PC-3 (cell line): ENCODE data around the gene SLCO4C1. TPM values are rescaled to one million over a fixed set of nuclear protein-coding genes. Genes with fewer than 3 reads are reported as not detected.

ENCODE experiments used
- ATAC-seq: fragments of 200-7000 bp; cut with Tn5 transposase; 2 replicates; pipeline ENCODE4 v1.9.1; 2020; ENCODE audit warnings: mild to moderate bottlenecking, moderate library complexity
- BruUV-seq: library from RNA; stranded (reverse); fragments of 400-500 nt; replicated peaks from 2 replicates; lab custom pipeline; 2021; lab: Mats Ljungman, UMichigan
- CTCF ChIA-PET: fragments of 300-600 bp; sonication (Branson Sonifier 250); formaldehyde crosslinking; loops from one replicate; lab custom pipeline; 2022; ENCODE audit warnings: antibody characterized with exemption; lab: Charles Lee
- POLR2A ChIA-PET: fragments of 300-600 bp; sonication (Branson Sonifier 250); formaldehyde crosslinking; loops from one replicate; lab custom pipeline; 2022; ENCODE audit warnings: antibody characterized with exemption; ENCODE audit not compliant: unreplicated experiment; lab: Charles Lee
- DNase-seq: peaks from one replicate; pipeline ENCODE4 v3.0.0-alpha.2; 2015
- H2AFZ ChIP-seq: fragments of 300-600 bp; sonication (generic); 2 replicates; pipeline ENCODE4 v1.6.0; 2016; ENCODE audit warnings: antibody characterized with exemption, low read length
- H3F3A ChIP-seq: fragments of 300-600 bp; sonication (generic); one replicate; pipeline ENCODE4 v1.6.0; 2017; ENCODE audit warnings: antibody characterized with exemption, low read length, control low read depth, mild to moderate bottlenecking; ENCODE audit not compliant: unreplicated experiment
- H3K27ac ChIP-seq: fragments of 300-600 bp; sonication (generic); 2 replicates; pipeline ENCODE4 v1.5.1; 2016; ENCODE audit warnings: mild to moderate bottlenecking, low read length
- H3K27me3 ChIP-seq: fragments of 300-600 bp; sonication (generic); 2 replicates; pipeline ENCODE4 v1.6.1; 2016; ENCODE audit warnings: low read length, mixed read lengths
- H3K36me3 ChIP-seq: fragments of 300-600 bp; sonication (generic); 2 replicates; pipeline ENCODE4 v1.6.1; 2016; ENCODE audit warnings: low read depth, mixed run types, low read length, mixed read lengths
- H3K4me1 ChIP-seq: fragments of 300-600 bp; sonication (generic); 2 replicates; pipeline ENCODE4 v1.5.1; 2016; ENCODE audit warnings: low read length; ENCODE audit not compliant: insufficient read depth
- H3K4me2 ChIP-seq: fragments of 300-600 bp; sonication (generic); 2 replicates; pipeline ENCODE4 v1.6.0; 2016; ENCODE audit warnings: low read length
- H3K4me3 ChIP-seq: fragments of 300-600 bp; sonication (generic); 2 replicates; pipeline ENCODE4 v1.5.1; 2016; ENCODE audit warnings: mild to moderate bottlenecking, low read length, mixed read lengths
- H3K79me2 ChIP-seq: fragments of 300-600 bp; sonication (generic); 2 replicates; pipeline ENCODE4 v1.6.1; 2017; ENCODE audit warnings: low read length, mixed read lengths
- H3K9ac ChIP-seq: fragments of 300-600 bp; sonication (generic); 2 replicates; pipeline ENCODE4 v1.6.0; 2016; ENCODE audit warnings: mild to moderate bottlenecking, low read length
- H3K9me2 ChIP-seq: fragments of 300-600 bp; sonication (generic); replicated peaks from 2 replicates; pipeline ENCODE4 v1.6.1; 2016; ENCODE audit warnings: mixed run types, low read length, mixed read lengths
- H3K9me3 ChIP-seq: fragments of 300-600 bp; sonication (generic); 2 replicates; pipeline ENCODE4 v1.6.1; 2016; ENCODE audit warnings: low read length, mixed read lengths
- H4K20me1 ChIP-seq: fragments of 300-600 bp; sonication (generic); 2 replicates; pipeline ENCODE4 v1.6.1; 2016; ENCODE audit warnings: low read length, mixed read lengths
- CTCF ChIP-seq: fragments of 300-600 bp; sonication (generic); conservative IDR thresholded peaks from 2 replicates; pipeline ENCODE4 v1.5.1; 2017; ENCODE audit warnings: antibody characterized with exemption, low read depth, mild to moderate bottlenecking, low read length
- EZH2 ChIP-seq: fragments of 300-600 bp; sonication (generic); IDR thresholded peaks from one replicate; pipeline ENCODE4 v1.6.1; 2017; ENCODE audit warnings: antibody characterized with exemption, mild to moderate bottlenecking, low read length; ENCODE audit not compliant: unreplicated experiment
- EZH2phosphoT487 ChIP-seq: fragments of 300-600 bp; sonication (generic); IDR thresholded peaks from 2 replicates; pipeline ENCODE4 v1.6.1; 2018; ENCODE audit warnings: mild to moderate bottlenecking, antibody characterized with exemption, low read length, borderline replicate concordance
- intact Hi-C: fragments of 100-400 bp; cut with micrococcal nuclease; formaldehyde crosslinking; loops from 2 replicates; pipeline ENCODE4 v1.9.0; 2023
- total RNA-seq: library from RNA; depleted of rRNA; stranded (reverse); fragments of >200 nt; gene quantifications from 2 replicates; pipeline ENCODE4 v1.2.3, GENCODE V29; 2014

The SLCO4C1 gene
- total RNA-seq, 1 experiment from 2014 or later: not detected

- ATAC-seq: no peak
- Histone ChIP-seq H3K79me2 (no peaks in the 10 kb centered on the region), H3K36me3 (no peaks in the 10 kb centered on the region), H3K9me2 (no peaks in the 10 kb centered on the region), H3K4me1 (no peaks in the 10 kb centered on the region), H4K20me1 (no peaks in the 10 kb centered on the region), H3K27me3 (peaks cover 31% of the 10 kb centered on the region), H3K4me2 (no peak overlapping the region), H3K27ac (no peak overlapping the region), H3F3A (no peaks in the 10 kb centered on the region), H2AFZ (no peak overlapping the region), H3K9ac (no peak overlapping the region), H3K9me3 (no peaks in the 10 kb centered on the region), H3K4me3 (no peak overlapping the region)
- ChIA-PET CTCF (no interaction called here), POLR2A (no interaction called here)
- TF ChIP-seq EZH2 (no peak), CTCF (no peak), EZH2phosphoT487 (no peak)
- DNase-seq: no peak
- intact Hi-C loops: no loop called here
- BruUV-seq: no TSS peak
Observed at GRCh38 chr5:102231693-102232619, 64.1 kb downstream of the SLCO4C1 start.

DNA sequence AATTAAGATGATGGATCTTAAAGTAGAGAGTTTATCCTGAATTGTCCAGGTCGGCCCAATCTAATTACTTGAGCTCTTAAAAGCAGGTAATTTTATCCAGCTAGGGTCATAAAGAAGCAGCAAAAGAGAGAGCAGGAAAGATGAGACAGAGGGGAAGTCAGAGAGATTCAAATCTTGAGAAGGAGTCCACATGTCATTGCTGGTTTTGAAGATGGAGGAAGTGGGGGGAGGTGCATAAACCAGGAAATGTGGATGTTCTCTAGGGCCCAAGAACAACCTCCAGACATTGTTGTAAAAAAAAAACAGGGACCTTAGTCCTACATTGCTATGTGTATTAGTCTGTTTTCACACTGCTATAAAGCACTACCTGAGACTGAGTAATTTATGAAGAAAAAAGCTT, 66.4 kb downstream of the SLCO4C1 start:
- no peak overlapping the region for H3K9ac ChIP-seq
- BruUV-seq: no TSS peak
- CTCF ChIA-PET: no interaction called here
- ATAC-seq (no peak), DNase-seq (no peak)
- no peak overlapping the region for H2AFZ ChIP-seq
- H3K4me3 ChIP-seq: no peak overlapping the region
- H3K27ac ChIP-seq: no peak overlapping the region
- no peaks in the 10 kb centered on the region for H3F3A ChIP-seq
- no peak for TF ChIP-seq EZH2phosphoT487
- no peak for TF ChIP-seq CTCF
- no peak for TF ChIP-seq EZH2
- H3K9me2 ChIP-seq: no peaks in the 10 kb centered on the region
- H3K79me2 ChIP-seq: no peaks in the 10 kb centered on the region
- intact Hi-C loops: no loop called here
- no peak overlapping the region for H3K4me2 ChIP-seq
- H3K9me3 ChIP-seq: no peaks in the 10 kb centered on the region
- peaks cover 36% of the 10 kb centered on the region for H3K27me3 ChIP-seq
- H3K36me3 ChIP-seq: no peaks in the 10 kb centered on the region
- H4K20me1 ChIP-seq: no peaks in the 10 kb centered on the region
- POLR2A ChIA-PET: no interaction called here
- H3K4me1 ChIP-seq: no peaks in the 10 kb centered on the region

GRCh38 chr5:102226321-102226720, 69.8 kb downstream of the SLCO4C1 start:
- BruUV-seq: no TSS peak
- peak; percentile 25 for DNase-seq
- H3K9ac ChIP-seq: no peak overlapping the region
- peaks cover 33% of the 10 kb centered on the region; the same call in 1 of the 2 replicates for H3K27me3 ChIP-seq
- H3K4me1 ChIP-seq: no peaks in the 10 kb centered on the region
- no peak overlapping the region for H3K4me2 ChIP-seq
- no peaks in the 10 kb centered on the region for H3K9me2 ChIP-seq
- peaks cover 7% of the 10 kb centered on the region; the same call in 1 of the 2 replicates for H3K9me3 ChIP-seq
- no peaks in the 10 kb centered on the region for H3F3A ChIP-seq
- POLR2A ChIA-PET: no interaction called here
- no peak for ATAC-seq
- no peak overlapping the region for H3K4me3 ChIP-seq
- no peak overlapping the region for H3K27ac ChIP-seq
- no peaks in the 10 kb centered on the region for H4K20me1 ChIP-seq
- TF ChIP-seq EZH2 (no peak), CTCF (no peak), EZH2phosphoT487 (no peak)
- intact Hi-C loops: no loop called here
- H2AFZ ChIP-seq: no peak overlapping the region
- no peaks in the 10 kb centered on the region for H3K36me3 ChIP-seq
- CTCF ChIA-PET: no interaction called here
- H3K79me2 ChIP-seq: no peaks in the 10 kb centered on the region
